Vagina (tissue), 2 donors: ENCODE results near the gene C1QTNF6. TPM values are rescaled to one million over a fixed set of nuclear protein-coding genes. Genes with fewer than 3 reads are reported as not detected.

Experiments used
- DNase-seq, 2 donors: peaks; one replicate each; pipeline ENCODE4 v3.0.0-alpha.2; 2017; ENCODE audit errors: extremely low spot score in 2 of 2
- H3K27ac ChIP-seq: fragments of 200-600 bp; sonication (generic); one replicate; pipeline ENCODE4 v1.5.1; 2019
- H3K27me3 ChIP-seq: fragments of 200-600 bp; sonication (generic); one replicate; pipeline ENCODE4 v1.5.1; 2019
- H3K36me3 ChIP-seq, 2 donors: fragments of 200-600 bp; sonication (generic); one replicate each; pipeline ENCODE4 v1.5.1; 2017 to 2019
- H3K4me1 ChIP-seq: fragments of 200-600 bp; sonication (generic); one replicate; pipeline ENCODE4 v1.5.1; 2019
- H3K4me3 ChIP-seq, 2 donors: fragments of 200-600 bp; sonication (generic); 1 replicate in 1 of 2; 2 replicates in 1 of 2; pipeline ENCODE4 v1.5.1; 2016 to 2019
- H3K9me3 ChIP-seq: fragments of 200-600 bp; sonication (generic); one replicate; pipeline ENCODE4 v1.5.1; 2019
- CTCF ChIP-seq, 3 experiments: fragments of 450-650 bp in 2 of 3; fragments of 200-600 bp in 1 of 3; sonication (generic) in 1 of 3; IDR thresholded peaks; one replicate each; pipeline ENCODE4 v1.5.1; 2017 to 2019; ENCODE audit warnings: antibody characterized with exemption in 3 of 3, mild to moderate bottlenecking in 2 of 3, moderate library complexity in 2 of 3
- POLR2A ChIP-seq, 2 donors: fragments of 450-650 bp; IDR thresholded peaks; one replicate each; pipeline ENCODE4 v1.6.1; 2017; ENCODE audit warnings: antibody characterized with exemption in 2 of 2, mild to moderate bottlenecking in 2 of 2, moderate library complexity in 2 of 2
- POLR2AphosphoS5 ChIP-seq, 2 donors: sonication (generic); formaldehyde crosslinking; IDR thresholded peaks; one replicate each; pipeline ENCODE4 v1.9.0; 2017; ENCODE audit warnings: antibody characterized with exemption in 2 of 2, mild to moderate bottlenecking in 2 of 2, low read depth in 1 of 2; ENCODE audit not compliant: insufficient read depth in 1 of 2
- intact Hi-C: fragments of 100-400 bp; cut with DNase I; formaldehyde crosslinking; loops from one replicate; pipeline ENCODE4 v1.15.1; 2023
- total RNA-seq: library from RNA; depleted of rRNA; stranded (reverse); fragments of >200 nt; gene quantifications from one replicate; pipeline ENCODE4 v1.2.3, GENCODE V29; 2016

Gene C1QTNF6
- total RNA-seq, 1 donor from 2014 or later, result 4.9 TPM

GRCh38 chr22:37157516-37158285 is 30.3 kb downstream of the C1QTNF6 start:
- Histone ChIP-seq H3K4me3 (no peak overlapping the region), H3K27ac (no peak overlapping the region), H3K36me3 (no peaks in the 10 kb centered on the region), H3K27me3 (no peaks in the 10 kb centered on the region), H3K4me1 (no peaks in the 10 kb centered on the region), H3K9me3 (no peaks in the 10 kb centered on the region)
- DNase-seq, result no peak
- TF ChIP-seq POLR2A (IDR thresholded peaks at IDR 0.05) (no peak), CTCF (IDR thresholded peaks at IDR 0.05) (no peak), POLR2AphosphoS5 (IDR thresholded peaks at IDR 0.05; ENCODE audit: insufficient read depth in 1 of 2, low read depth in 1 of 2) (no peak)
- intact Hi-C loops, result no loop called here

- H3K4me3 ChIP-seq, result no peak overlapping the region
- H3K36me3 ChIP-seq, result no peaks in the 10 kb centered on the region
- intact Hi-C loops, result no loop called here
- TF ChIP-seq POLR2AphosphoS5 (IDR thresholded peaks at IDR 0.05; ENCODE audit: insufficient read depth in 1 of 2, low read depth in 1 of 2), result no peak
- TF ChIP-seq CTCF (IDR thresholded peaks at IDR 0.05), result no peak
- no peak for TF ChIP-seq POLR2A (IDR thresholded peaks at IDR 0.05)
- H3K27me3 ChIP-seq, result no peaks in the 10 kb centered on the region
- DNase-seq, result no peak
- no peak overlapping the region for H3K27ac ChIP-seq
- H3K9me3 ChIP-seq, result no peaks in the 10 kb centered on the region
- no peaks in the 10 kb centered on the region for H3K4me1 ChIP-seq
Measured at GRCh38 chr22:37156686-37157435, 31.2 kb downstream of the C1QTNF6 start.

GRCh38 chr22:37155971-37156370 is 32.1 kb downstream of the C1QTNF6 start:
- no peak for TF ChIP-seq CTCF (IDR thresholded peaks at IDR 0.05)
- TF ChIP-seq POLR2AphosphoS5 (IDR thresholded peaks at IDR 0.05; ENCODE audit: insufficient read depth in 1 of 2, low read depth in 1 of 2), result no peak
- no peak for TF ChIP-seq POLR2A (IDR thresholded peaks at IDR 0.05)
- Histone ChIP-seq H3K27me3 (no peaks in the 10 kb centered on the region), H3K36me3 (no peaks in the 10 kb centered on the region), H3K27ac (no peak overlapping the region), H3K4me3 (no peak overlapping the region), H3K9me3 (no peaks in the 10 kb centered on the region), H3K4me1 (no peaks in the 10 kb centered on the region)
- intact Hi-C loops, result no loop called here
- DNase-seq, result no peak

- Histone ChIP-seq H3K9me3 (no peaks in the 10 kb centered on the region), H3K27ac (no peak overlapping the region), H3K4me1 (no peaks in the 10 kb centered on the region), H3K27me3 (no peaks in the 10 kb centered on the region), H3K36me3 (no peaks in the 10 kb centered on the region), H3K4me3 (no peak overlapping the region)
- intact Hi-C loops, result no loop called here
- TF ChIP-seq CTCF (IDR thresholded peaks at IDR 0.05), result no peak
- no peak for TF ChIP-seq POLR2A (IDR thresholded peaks at IDR 0.05)
- no peak for TF ChIP-seq POLR2AphosphoS5 (IDR thresholded peaks at IDR 0.05; ENCODE audit: insufficient read depth in 1 of 2, low read depth in 1 of 2)
- DNase-seq, result no peak
Measured at GRCh38 chr22:37154925-37155712, 32.9 kb downstream of the C1QTNF6 start.
